SK-N-MC (cell line): ENCODE measurements around the gene CCDC88C.

ENCODE experiments used
- DNase-seq: peaks from one replicate; pipeline ENCODE4 v3.0.0-alpha.2; 2011; ENCODE audit warnings: low read depth, low spot score
- H3K27ac ChIP-seq: fragments of 200-600 bp; sonication (generic); 2 replicates; pipeline ENCODE4 v1.5.1; 2016; ENCODE audit warnings: mixed run types
- H3K36me3 ChIP-seq: fragments of 200-600 bp; sonication (generic); 2 replicates; pipeline ENCODE4 v1.6.1; 2017; ENCODE audit warnings: antibody characterized with exemption, low read length, mixed read lengths; ENCODE audit not compliant: insufficient read depth
- H3K4me3 ChIP-seq: fragments of 200-600 bp; sonication (generic); 2 replicates; pipeline ENCODE4 v1.5.1; 2016
- H3K9ac ChIP-seq: fragments of 200-600 bp; sonication (generic); 2 replicates; pipeline ENCODE4 v1.8.0; 2017; ENCODE audit warnings: mixed run types, mixed read lengths; ENCODE audit not compliant: insufficient read length
- H3K9me3 ChIP-seq: fragments of 200-600 bp; sonication (generic); 2 replicates; pipeline ENCODE4 v1.6.1; 2017; ENCODE audit warnings: low read depth, mild to moderate bottlenecking, antibody characterized with exemption, low read length, moderate library complexity, mixed read lengths
- EZH2 ChIP-seq: fragments of 200-600 bp; sonication (generic); IDR thresholded peaks from one replicate; pipeline ENCODE4 v1.6.1; 2017; ENCODE audit warnings: antibody characterized with exemption
- FOXP2 ChIP-seq: optimal IDR thresholded peaks from 2 replicates; pipeline ENCODE3; 2011; ENCODE audit warnings: mild to moderate bottlenecking, moderate library complexity; ENCODE audit not compliant: insufficient read depth; ENCODE audit errors: extremely low read length, control extremely low read depth
- POLR2AphosphoS5 ChIP-seq: IDR thresholded peaks from 2 replicates; pipeline ENCODE4 v1.6.1; 2012; ENCODE audit warnings: mild to moderate bottlenecking, low read depth, low read length, borderline replicate concordance

CCDC88C gene

DNA sequence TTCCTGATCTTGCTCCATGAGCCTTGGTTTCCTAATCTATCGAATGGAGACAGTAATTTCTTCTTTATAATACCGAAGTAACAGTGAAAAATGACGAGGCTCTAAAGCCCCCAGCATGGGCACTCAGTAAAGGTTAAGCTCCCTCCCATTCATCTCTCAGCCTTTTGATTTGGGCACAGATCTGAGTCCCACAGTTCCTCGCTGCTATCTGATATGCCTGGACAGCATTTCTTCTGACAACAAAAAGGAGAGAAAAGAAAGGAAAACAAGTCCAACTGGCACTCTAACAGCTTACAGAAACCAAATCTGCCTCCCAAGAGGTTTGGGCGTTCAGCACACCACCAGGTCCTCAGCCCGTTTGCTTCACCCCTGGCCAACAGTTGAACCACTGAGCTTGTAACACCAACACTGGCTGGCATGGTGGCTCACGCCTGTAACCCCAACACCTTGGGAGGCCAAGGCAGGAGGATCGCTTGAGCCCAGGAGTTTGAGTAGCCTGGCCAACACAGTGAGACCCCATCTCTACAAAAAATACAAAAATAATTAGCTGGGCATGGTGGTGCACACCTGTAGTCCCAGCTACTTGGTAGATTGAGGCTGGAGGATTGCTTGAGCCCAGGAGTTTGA is 19.5 kb downstream of the CCDC88C start:
- no peak for DNase-seq
- TF ChIP-seq EZH2 = no peak
- TF ChIP-seq POLR2AphosphoS5 = no peak
- no peak for TF ChIP-seq FOXP2
- H3K9ac ChIP-seq = no peak overlapping the region
- no peak overlapping the region for H3K4me3 ChIP-seq
- no peaks in the 10 kb centered on the region for H3K36me3 ChIP-seq
- no peaks in the 10 kb centered on the region for H3K9me3 ChIP-seq
- H3K27ac ChIP-seq = no peak overlapping the region

DNA sequence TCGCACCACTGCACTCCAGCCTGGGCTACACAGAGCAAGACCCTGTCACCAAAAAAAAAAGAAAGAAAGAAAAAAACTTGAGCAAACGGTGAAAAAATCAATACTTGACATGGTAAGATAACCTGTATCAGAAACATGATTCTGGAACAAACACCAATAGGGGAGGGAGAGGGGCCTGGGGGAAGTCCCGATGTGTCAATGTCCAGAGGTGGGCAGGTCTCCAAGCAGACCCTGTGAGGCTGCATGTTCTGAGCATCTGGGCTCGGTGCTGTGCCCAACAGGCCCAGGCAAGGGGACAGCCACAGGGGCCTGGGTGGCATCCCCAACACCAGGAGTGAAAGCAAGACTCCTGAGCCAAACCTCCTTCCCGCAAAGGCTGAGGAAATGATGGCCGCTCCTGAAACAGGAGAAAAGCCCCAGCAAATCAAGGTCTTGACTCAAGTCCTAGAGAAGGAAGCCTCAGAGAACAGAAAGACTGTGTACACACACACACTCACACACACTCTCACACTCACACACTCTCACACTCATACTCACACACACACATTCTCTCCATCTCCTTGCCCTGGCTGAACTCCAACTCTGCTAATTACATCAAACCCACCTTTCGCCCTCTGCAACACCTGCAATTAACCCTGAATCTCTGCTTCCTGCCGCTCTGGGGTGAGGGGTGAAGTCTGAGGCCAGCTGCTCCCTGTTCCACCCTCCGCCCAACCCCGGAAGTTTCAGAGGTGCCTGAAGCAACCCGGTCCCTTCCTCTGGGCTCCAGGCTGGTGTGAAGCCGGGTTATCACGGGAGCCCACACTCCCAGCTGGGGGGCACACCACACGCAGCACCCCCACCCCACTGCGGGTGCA is 20.4 kb downstream of the CCDC88C start:
- no peak for DNase-seq
- TF ChIP-seq FOXP2 (no peak), EZH2 (no peak), POLR2AphosphoS5 (no peak)

DNA sequence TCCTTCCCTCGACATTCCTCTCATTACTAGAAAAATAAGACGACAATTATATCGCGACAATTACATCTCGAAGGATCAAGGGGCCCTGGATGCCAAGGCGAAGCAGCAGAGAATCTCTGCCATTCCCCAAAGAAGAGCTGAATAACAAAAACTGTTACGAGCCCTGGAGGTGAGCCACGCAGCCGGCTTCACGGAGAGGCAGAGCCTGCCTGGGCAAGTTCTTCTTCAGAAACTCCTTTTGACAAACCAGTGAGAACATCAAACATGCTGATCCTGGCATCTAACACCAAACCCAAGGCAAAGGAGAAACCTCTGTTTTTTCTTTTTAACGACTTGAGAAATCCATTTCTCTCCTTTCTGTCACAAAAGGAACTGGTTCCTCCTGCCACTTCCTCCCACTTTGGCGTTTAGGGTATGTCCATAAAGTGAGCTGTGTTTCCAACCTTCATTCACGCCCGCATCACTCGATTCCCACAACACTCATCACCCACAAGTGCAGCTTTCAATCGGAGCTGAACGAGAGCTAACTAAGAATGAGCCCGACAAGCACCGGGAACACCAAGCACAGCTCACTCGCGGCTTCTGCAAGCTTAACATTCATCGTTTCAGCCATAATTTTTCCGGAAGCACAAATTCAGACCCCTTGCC is 21.5 kb downstream of the CCDC88C start:
- H3K9me3 ChIP-seq = no peaks in the 10 kb centered on the region
- H3K9ac ChIP-seq = no peak overlapping the region
- no peak overlapping the region for H3K27ac ChIP-seq
- no peak overlapping the region for H3K4me3 ChIP-seq
- DNase-seq = no peak
- TF ChIP-seq FOXP2 (no peak), POLR2AphosphoS5 (no peak), EZH2 (no peak)
- H3K36me3 ChIP-seq = no peaks in the 10 kb centered on the region

More for the DNA sequence above, 20.4 kb downstream of the CCDC88C start:
- H3K27ac ChIP-seq = no peak overlapping the region
- no peaks in the 10 kb centered on the region for H3K36me3 ChIP-seq
- H3K4me3 ChIP-seq = no peak overlapping the region
- no peaks in the 10 kb centered on the region for H3K9me3 ChIP-seq
- H3K9ac ChIP-seq = no peak overlapping the region

DNA sequence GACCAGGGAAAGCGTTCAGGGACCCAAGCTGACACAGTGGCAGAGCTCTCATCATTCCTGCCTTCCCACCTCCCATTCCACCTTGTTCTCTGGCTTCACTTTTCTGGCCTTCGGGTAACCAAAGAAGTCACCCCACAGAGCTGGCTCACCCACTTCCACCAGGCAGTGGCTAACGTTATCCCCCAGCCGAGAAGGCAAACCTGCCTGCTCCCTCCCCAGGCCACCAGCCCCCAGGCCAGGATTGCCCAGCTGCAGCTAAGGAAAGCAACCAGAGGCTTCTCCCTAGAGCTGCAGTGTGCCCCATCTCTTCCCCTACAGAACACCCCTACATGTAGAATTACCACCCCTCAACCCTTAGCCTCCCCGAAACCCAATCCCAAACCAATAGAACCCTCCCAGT is 22.2 kb downstream of the CCDC88C start:
- Histone ChIP-seq H3K36me3 (no peaks in the 10 kb centered on the region), H3K9ac (no peak overlapping the region), H3K9me3 (no peaks in the 10 kb centered on the region), H3K4me3 (no peak overlapping the region), H3K27ac (no peak overlapping the region)
- DNase-seq = no peak
- no peak for TF ChIP-seq FOXP2
- no peak for TF ChIP-seq EZH2
- TF ChIP-seq POLR2AphosphoS5 = no peak

DNA sequence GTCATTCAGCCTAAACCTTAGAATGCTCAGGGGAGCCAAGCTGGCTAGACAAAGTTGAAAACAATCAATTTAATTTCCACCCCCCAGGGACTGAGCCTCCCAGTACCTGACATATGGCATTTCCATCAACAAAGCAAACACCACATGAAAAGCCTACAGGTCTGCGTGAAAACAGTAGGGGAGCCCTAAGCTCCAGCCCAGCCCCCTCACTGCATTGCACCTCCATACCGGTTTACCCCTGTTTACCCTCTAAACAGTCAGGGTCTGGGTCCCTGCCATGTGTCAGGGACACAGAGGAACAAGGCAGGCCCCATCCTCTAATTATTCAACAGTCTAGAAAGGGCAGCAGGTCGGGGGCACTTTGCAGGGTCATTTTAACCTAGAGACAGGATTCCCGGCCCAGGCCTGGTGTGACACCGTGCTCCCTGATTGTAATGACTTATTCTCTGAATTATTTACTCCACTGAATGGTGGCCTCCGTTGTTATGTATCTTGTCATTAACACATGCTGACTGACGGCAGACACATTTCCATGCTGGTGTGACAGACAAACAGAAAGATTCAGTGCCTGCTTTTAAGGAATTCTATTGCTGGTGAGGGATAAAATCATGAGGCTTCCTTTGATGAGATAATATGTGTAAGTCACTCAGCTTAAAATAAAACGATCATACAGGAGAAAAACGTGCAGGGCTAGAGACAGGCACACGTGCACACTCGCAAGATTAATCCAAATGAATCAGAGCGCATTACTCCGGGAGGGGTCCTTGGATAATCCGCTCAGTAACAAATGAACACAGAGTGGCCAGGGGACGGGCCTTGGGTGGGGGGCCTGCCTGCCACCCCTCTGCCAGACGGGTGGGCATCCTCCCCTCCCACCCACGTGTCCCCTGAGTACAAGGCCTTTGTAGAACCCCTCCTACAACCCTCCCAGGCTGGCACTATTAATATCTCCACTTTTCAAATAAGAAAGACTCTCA is 23.2 kb downstream of the CCDC88C start:
- H3K9me3 ChIP-seq = no peaks in the 10 kb centered on the region
- no peak overlapping the region for H3K27ac ChIP-seq
- H3K9ac ChIP-seq = no peak overlapping the region
- no peak for DNase-seq
- TF ChIP-seq POLR2AphosphoS5 = no peak
- no peak for TF ChIP-seq FOXP2
- no peak for TF ChIP-seq EZH2
- H3K4me3 ChIP-seq = no peak overlapping the region
- H3K36me3 ChIP-seq = no peaks in the 10 kb centered on the region

DNA sequence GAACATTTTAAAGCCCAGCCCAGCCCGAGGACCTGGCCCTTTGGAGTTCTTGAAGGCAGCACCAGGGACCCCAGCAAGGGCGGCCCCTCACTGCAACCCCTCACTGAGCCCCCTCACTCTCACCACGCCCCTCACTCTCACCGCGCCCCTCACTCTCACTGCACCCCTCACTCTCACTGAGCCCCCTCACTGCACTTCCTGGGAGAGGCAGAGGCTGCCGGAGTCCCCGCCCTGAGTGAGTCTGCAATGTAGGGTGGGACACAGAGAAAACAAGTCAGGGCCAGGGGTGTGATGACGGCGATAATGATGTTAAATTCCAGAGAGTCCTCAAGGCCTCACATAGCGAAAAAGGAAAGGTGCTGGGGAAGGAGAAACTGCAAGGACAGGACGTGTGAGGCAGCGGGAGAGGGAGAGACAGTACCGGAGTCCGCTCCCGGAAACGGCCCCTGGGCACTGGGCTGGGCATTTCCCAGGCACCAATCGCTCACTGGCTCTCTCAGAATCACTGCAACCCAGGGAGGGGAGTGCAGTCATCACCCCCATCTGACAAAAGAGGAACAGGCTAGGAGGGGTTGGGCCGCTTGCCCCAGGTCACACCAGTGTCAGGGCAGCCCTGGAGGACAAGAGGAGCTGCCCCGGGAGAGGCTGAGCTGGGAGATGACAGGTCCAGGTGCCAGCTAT is 24.9 kb downstream of the CCDC88C start:
- no peak overlapping the region for H3K9ac ChIP-seq
- DNase-seq = no peak
- H3K27ac ChIP-seq = no peak overlapping the region
- TF ChIP-seq POLR2AphosphoS5 = no peak
- no peak overlapping the region for H3K4me3 ChIP-seq
- H3K36me3 ChIP-seq = no peaks in the 10 kb centered on the region
- no peaks in the 10 kb centered on the region for H3K9me3 ChIP-seq

DNA sequence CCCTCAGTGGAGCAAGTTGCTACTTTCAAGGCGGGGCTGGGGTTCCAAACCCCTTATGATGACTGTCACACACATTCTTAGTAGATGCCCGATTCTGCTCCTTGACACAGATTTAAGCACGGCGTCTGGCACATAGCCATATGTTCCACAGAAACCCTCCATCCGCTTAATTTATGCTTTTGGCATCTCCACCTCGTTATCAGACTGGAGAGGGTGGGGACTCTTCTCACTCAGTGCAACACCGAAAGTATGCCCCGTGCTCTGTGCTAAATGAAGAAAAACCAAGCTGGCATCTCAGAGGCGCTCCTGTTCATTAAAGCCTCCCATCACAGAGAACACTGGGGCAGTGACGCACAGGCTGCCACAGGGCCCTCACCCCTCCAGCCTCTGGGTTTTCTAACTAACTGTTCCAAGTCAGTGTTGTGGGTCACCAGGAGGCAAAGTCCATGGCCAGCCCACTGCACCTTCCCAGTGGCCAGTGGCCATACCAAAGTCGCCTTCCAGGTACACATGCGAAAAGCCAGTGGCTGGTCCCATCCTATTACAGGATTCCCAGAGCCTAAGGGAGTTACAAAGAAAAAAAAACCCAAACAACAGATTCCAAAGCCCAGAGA is 27.3 kb downstream of the CCDC88C start:
- no peak overlapping the region for H3K4me3 ChIP-seq
- H3K9ac ChIP-seq = no peak overlapping the region
- H3K9me3 ChIP-seq = no peaks in the 10 kb centered on the region
- no peaks in the 10 kb centered on the region for H3K36me3 ChIP-seq
- no peak for DNase-seq
- H3K27ac ChIP-seq = no peak overlapping the region
- TF ChIP-seq POLR2AphosphoS5 = no peak
- no peak for TF ChIP-seq EZH2
- no peak for TF ChIP-seq FOXP2
